ENCODE data around the gene PCNX3.

The PCNX3 gene

GRCh38 chr11:65576232-65576866 lies 39.2 kb upstream of the PCNX3 start:
- in situ Hi-C loops (cut with MboI; ENCODE audit: low sequenced_read_pairs) = no loop called here
- no peak for DNase-seq (ENCODE audit: low spot score in 2 of 2)

GRCh38 chr11:65576867-65577755 lies 38.5 kb upstream of the PCNX3 start:
- in situ Hi-C loops (cut with MboI; ENCODE audit: low sequenced_read_pairs) = no loop called here
- peaks cover 7% of the 10 kb centered on the region for H3K36me3 ChIP-seq (replicated peaks)
- peaks cover 12% of the 10 kb centered on the region for H3K4me1 ChIP-seq
- no peak for DNase-seq (ENCODE audit: low spot score in 2 of 2)
- no peaks in the 10 kb centered on the region for H3K27me3 ChIP-seq (ENCODE audit: low read depth)
- no peaks in the 10 kb centered on the region for H3K9me3 ChIP-seq
- H3K4me3 ChIP-seq = peak overlapping the region; percentile 98

More at GRCh38 chr11:65576232-65576866, 39.2 kb upstream of the PCNX3 start:
- H3K27me3 ChIP-seq (ENCODE audit: low read depth) = no peaks in the 10 kb centered on the region
- peak overlapping the region; percentile 98 for H3K4me3 ChIP-seq
- no peaks in the 10 kb centered on the region for H3K9me3 ChIP-seq
- peaks cover 7% of the 10 kb centered on the region for H3K36me3 ChIP-seq (replicated peaks)
- peaks cover 20% of the 10 kb centered on the region for H3K4me1 ChIP-seq

GRCh38 chr11:65577756-65578109 lies 37.8 kb upstream of the PCNX3 start:
- in situ Hi-C loops (cut with MboI; ENCODE audit: low sequenced_read_pairs) = no loop called here
- Histone ChIP-seq H3K4me1 (peaks cover 11% of the 10 kb centered on the region), H3K27me3 (ENCODE audit: low read depth) (no peaks in the 10 kb centered on the region), H3K9me3 (no peaks in the 10 kb centered on the region), H3K4me3 (no peak overlapping the region), H3K36me3 (replicated peaks) (peaks cover 7% of the 10 kb centered on the region)
- no peak for DNase-seq (ENCODE audit: low spot score in 2 of 2)

- in situ Hi-C loops (cut with MboI; ENCODE audit: low sequenced_read_pairs) = no loop called here
- Histone ChIP-seq H3K27me3 (ENCODE audit: low read depth) (no peaks in the 10 kb centered on the region), H3K36me3 (replicated peaks) (peaks cover 7% of the 10 kb centered on the region), H3K4me1 (peaks cover 9% of the 10 kb centered on the region), H3K4me3 (no peak overlapping the region), H3K9me3 (no peaks in the 10 kb centered on the region)
- no peak for DNase-seq (ENCODE audit: low spot score in 2 of 2)
Observed at GRCh38 chr11:65578134-65578533, 37.4 kb upstream of the PCNX3 start.

- no peak overlapping the region for H3K4me3 ChIP-seq
- peaks cover 2% of the 10 kb centered on the region for H3K36me3 ChIP-seq (replicated peaks)
- in situ Hi-C loops (cut with MboI; ENCODE audit: low sequenced_read_pairs) = no loop called here
- peaks cover 3% of the 10 kb centered on the region for H3K4me1 ChIP-seq
- no peaks in the 10 kb centered on the region for H3K9me3 ChIP-seq
- DNase-seq (ENCODE audit: low spot score in 2 of 2) = no peak
- H3K27me3 ChIP-seq (ENCODE audit: low read depth) = no peaks in the 10 kb centered on the region
Observed at GRCh38 chr11:65578667-65579066, 36.9 kb upstream of the PCNX3 start.

- H3K27me3 ChIP-seq (ENCODE audit: low read depth) = no peaks in the 10 kb centered on the region
- H3K4me3 ChIP-seq = no peak overlapping the region
- no peaks in the 10 kb centered on the region; the same call in 1 of the 2 replicates for H3K4me1 ChIP-seq
- H3K9me3 ChIP-seq = no peaks in the 10 kb centered on the region
- DNase-seq (ENCODE audit: low spot score in 2 of 2) = no peak
- no peaks in the 10 kb centered on the region; the same call in 1 of the 2 replicates for H3K36me3 ChIP-seq (replicated peaks)
- in situ Hi-C loops (cut with MboI; ENCODE audit: low sequenced_read_pairs) = no loop called here
Observed at GRCh38 chr11:65579291-65579690, 36.3 kb upstream of the PCNX3 start.

GRCh38 chr11:65580031-65580692 lies 35.4 kb upstream of the PCNX3 start:
- DNase-seq (ENCODE audit: low spot score in 2 of 2) = no peak
- Histone ChIP-seq H3K27me3 (ENCODE audit: low read depth) (no peaks in the 10 kb centered on the region), H3K4me1 (no peaks in the 10 kb centered on the region; the same call in 1 of the 2 replicates), H3K36me3 (replicated peaks) (no peaks in the 10 kb centered on the region; the same call in 1 of the 2 replicates), H3K4me3 (no peak overlapping the region), H3K9me3 (no peaks in the 10 kb centered on the region)
- in situ Hi-C loops (cut with MboI; ENCODE audit: low sequenced_read_pairs) = no loop called here

- Histone ChIP-seq H3K9me3 (no peaks in the 10 kb centered on the region), H3K36me3 (replicated peaks) (no peaks in the 10 kb centered on the region; the same call in 1 of the 2 replicates), H3K4me1 (no peaks in the 10 kb centered on the region; the same call in 1 of the 2 replicates), H3K27me3 (ENCODE audit: low read depth) (no peaks in the 10 kb centered on the region), H3K4me3 (no peak overlapping the region)
- no peak for DNase-seq (ENCODE audit: low spot score in 2 of 2)
- in situ Hi-C loops (cut with MboI; ENCODE audit: low sequenced_read_pairs) = no loop called here
Observed at GRCh38 chr11:65580756-65581155, 34.8 kb upstream of the PCNX3 start.

- no peaks in the 10 kb centered on the region; the same call in none of the 2 replicates for H3K36me3 ChIP-seq (replicated peaks)
- H3K4me1 ChIP-seq = no peaks in the 10 kb centered on the region
- H3K27me3 ChIP-seq (ENCODE audit: low read depth) = no peaks in the 10 kb centered on the region
- no peak overlapping the region for H3K4me3 ChIP-seq
- no peaks in the 10 kb centered on the region for H3K9me3 ChIP-seq
- in situ Hi-C loops (cut with MboI; ENCODE audit: low sequenced_read_pairs) = no loop called here
- DNase-seq (ENCODE audit: low spot score in 2 of 2) = no peak
Observed at GRCh38 chr11:65581928-65582327, 33.6 kb upstream of the PCNX3 start.

- H3K36me3 ChIP-seq (replicated peaks) = no peaks in the 10 kb centered on the region; the same call in none of the 2 replicates
- no peak overlapping the region for H3K4me3 ChIP-seq
- in situ Hi-C loops (cut with MboI; ENCODE audit: low sequenced_read_pairs) = no loop called here
- no peaks in the 10 kb centered on the region for H3K27me3 ChIP-seq (ENCODE audit: low read depth)
- no peaks in the 10 kb centered on the region for H3K9me3 ChIP-seq
- no peak for DNase-seq (ENCODE audit: low spot score in 2 of 2)
- no peaks in the 10 kb centered on the region for H3K4me1 ChIP-seq
Observed at GRCh38 chr11:65583589-65583988, 32.0 kb upstream of the PCNX3 start.

- H3K4me1 ChIP-seq = no peaks in the 10 kb centered on the region
- no peak overlapping the region for H3K4me3 ChIP-seq
- in situ Hi-C loops (cut with MboI; ENCODE audit: low sequenced_read_pairs) = no loop called here
- no peaks in the 10 kb centered on the region for H3K9me3 ChIP-seq
- no peaks in the 10 kb centered on the region; the same call in none of the 2 replicates for H3K36me3 ChIP-seq (replicated peaks)
- no peak for DNase-seq (ENCODE audit: low spot score in 2 of 2)
- H3K27me3 ChIP-seq (ENCODE audit: low read depth) = no peaks in the 10 kb centered on the region
Observed at GRCh38 chr11:65584106-65584505, 31.5 kb upstream of the PCNX3 start.

- Histone ChIP-seq H3K27me3 (ENCODE audit: low read depth) (no peaks in the 10 kb centered on the region), H3K4me3 (no peak overlapping the region), H3K9me3 (no peaks in the 10 kb centered on the region), H3K4me1 (no peaks in the 10 kb centered on the region), H3K36me3 (replicated peaks) (no peaks in the 10 kb centered on the region; the same call in none of the 2 replicates)
- in situ Hi-C loops (cut with MboI; ENCODE audit: low sequenced_read_pairs) = no loop called here
- no peak for DNase-seq (ENCODE audit: low spot score in 2 of 2)
Observed at GRCh38 chr11:65584723-65585171, 30.8 kb upstream of the PCNX3 start.

- no peaks in the 10 kb centered on the region; the same call in none of the 2 replicates for H3K36me3 ChIP-seq (replicated peaks)
- no peak overlapping the region for H3K4me3 ChIP-seq
- no peak for DNase-seq (ENCODE audit: low spot score in 2 of 2)
- H3K9me3 ChIP-seq = no peaks in the 10 kb centered on the region
- H3K4me1 ChIP-seq = no peaks in the 10 kb centered on the region
- H3K27me3 ChIP-seq (ENCODE audit: low read depth) = no peaks in the 10 kb centered on the region
- in situ Hi-C loops (cut with MboI; ENCODE audit: low sequenced_read_pairs) = no loop called here
Observed at GRCh38 chr11:65585396-65586246, 30.0 kb upstream of the PCNX3 start.
